ENCODE data around the gene REV1. TPM values are rescaled to one million over a fixed set of nuclear protein-coding genes. Genes with fewer than 3 reads are reported as not detected.
A peak's percentile ranks its signal among the peaks of the same experiment; 100 is the strongest.

Gene REV1
- total RNA-seq, 1 donor from 2014 or later = 52.1 TPM

DNA sequence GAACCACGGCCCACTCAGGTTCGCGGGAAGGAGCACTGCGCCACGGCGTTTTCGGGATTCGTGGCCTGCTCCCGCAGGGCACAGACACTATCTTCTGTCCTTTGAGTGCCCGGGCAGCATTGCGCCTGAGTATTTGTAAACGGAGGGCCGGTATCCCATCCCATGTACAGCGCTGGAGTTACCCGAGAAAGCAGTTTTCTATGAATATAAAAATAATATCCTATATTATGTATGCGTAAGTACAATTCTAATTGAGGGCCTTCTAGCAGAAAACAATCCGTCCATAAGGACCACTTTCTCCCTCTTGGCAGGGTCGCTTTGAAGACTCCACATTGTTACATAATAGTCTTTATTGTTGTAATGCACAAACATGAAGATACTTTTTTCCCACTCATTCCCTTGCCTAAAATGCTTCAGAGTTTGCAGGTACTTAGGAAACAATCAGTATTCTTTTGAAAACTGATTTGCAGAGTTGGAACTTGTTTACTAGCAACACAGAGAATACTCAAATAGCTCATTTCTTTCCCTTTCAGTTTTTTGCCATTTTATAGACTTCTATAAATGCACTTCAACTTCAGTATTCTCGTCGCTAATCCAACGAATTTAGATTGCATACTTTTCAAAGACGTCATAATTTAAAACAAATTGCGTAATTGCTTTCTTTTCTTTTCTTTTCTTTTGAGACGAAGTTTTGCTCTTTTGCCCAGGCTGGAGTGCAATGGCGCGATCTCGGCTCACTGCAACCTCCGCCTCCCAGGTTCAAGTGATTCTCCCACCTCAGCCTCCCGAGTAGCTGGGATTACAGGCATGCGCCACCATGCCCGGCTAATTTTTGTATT lies 1.0 kb upstream of the REV1 start:
- TF ChIP-seq, protein P1, sequence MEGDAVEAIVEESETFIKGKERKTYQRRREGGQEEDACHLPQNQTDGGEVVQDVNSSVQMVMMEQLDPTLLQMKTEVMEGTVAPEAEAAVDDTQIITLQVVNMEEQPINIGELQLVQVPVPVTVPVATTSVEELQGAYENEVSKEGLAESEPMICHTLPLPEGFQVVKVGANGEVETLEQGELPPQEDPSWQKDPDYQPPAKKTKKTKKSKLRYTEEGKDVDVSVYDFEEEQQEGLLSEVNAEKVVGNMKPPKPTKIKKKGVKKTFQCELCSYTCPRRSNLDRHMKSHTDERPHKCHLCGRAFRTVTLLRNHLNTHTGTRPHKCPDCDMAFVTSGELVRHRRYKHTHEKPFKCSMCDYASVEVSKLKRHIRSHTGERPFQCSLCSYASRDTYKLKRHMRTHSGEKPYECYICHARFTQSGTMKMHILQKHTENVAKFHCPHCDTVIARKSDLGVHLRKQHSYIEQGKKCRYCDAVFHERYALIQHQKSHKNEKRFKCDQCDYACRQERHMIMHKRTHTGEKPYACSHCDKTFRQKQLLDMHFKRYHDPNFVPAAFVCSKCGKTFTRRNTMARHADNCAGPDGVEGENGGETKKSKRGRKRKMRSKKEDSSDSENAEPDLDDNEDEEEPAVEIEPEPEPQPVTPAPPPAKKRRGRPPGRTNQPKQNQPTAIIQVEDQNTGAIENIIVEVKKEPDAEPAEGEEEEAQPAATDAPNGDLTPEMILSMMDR (IDR thresholded peaks at IDR 0.05) = no peak
- POLR2A ChIA-PET = interaction anchor here (0.6 to 1.2 kb wide), 4 partner anchors 23 to 336 kb away, joined by 3 to 8 read pairs (median 3); partner anchors contain the start of genes EIF5B, LIPT1, MITD1 and MRPL30
- DNase-seq = no peak
- H3K27me3 Mint-ChIP-seq = no peaks in the 10 kb centered on the region
- peak overlapping the region; percentile 93 for H3K27ac Mint-ChIP-seq
- H3K36me3 Mint-ChIP-seq (ENCODE audit: low read depth) = peaks cover 8% of the 10 kb centered on the region
- H3K4me1 Mint-ChIP-seq = peaks cover 29% of the 10 kb centered on the region
- H3K9me3 Mint-ChIP-seq = no peaks in the 10 kb centered on the region
- CTCF ChIA-PET = interaction anchor here (0.6 to 1.8 kb wide), 7 partner anchors 60 to 842 kb away, joined by 3 to 18 read pairs (median 3); partner anchors contain the start of genes EIF5B and TXNDC9
- no peak for ATAC-seq (ENCODE audit: low read depth)
- intact Hi-C loops (cut with micrococcal nuclease) = loop anchor here (1.0 to 10.0 kb wide), 11 partner anchors 48 to 1829 kb away; partner anchors contain the start of genes ACTR1B, C2orf15, CHST10 and EIF5B
- H3K4me3 Mint-ChIP-seq = peak overlapping the region; percentile 96

DNA sequence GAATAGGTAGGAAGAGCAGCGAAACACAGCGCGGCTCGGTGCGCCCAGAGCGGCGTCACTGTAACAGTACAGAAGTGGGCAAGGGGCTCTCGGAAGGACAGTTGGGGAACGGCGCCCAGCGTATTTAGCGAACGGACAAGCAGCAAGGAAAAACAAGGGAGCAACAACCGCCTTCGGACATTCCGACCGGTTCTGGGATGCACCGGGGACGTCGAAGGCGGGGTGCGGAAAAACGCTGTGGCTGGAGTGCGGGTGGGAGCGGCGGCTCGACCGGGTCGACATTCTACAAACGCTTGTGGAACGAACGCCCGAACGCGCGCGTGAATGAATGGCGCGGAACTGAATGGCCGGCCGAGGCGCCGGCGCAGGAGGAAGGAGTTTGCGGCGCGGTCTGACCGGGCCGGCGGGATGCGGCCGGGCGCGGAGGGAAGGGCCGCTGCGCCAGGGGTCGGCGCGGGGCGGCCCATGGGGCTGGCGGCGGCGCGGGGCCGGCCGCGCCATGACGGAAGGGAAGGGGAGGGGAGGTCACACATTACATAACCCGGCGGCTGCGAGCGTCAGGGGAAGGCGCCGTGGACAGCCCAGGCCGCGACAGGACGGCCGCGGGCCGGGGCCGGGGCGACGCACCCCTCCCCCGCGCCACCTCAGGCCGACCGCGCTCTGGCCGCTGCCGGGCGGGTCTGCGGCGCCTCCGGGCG lies 605 bp downstream of the REV1 start:
- Mint-ChIP-seq H3K27ac (peak overlapping the region; percentile 93), H3K4me1 (peaks cover 36% of the 10 kb centered on the region), H3K27me3 (no peaks in the 10 kb centered on the region), H3K4me3 (peak overlapping the region; percentile 95), H3K36me3 (ENCODE audit: low read depth) (peaks cover 8% of the 10 kb centered on the region), H3K9me3 (no peaks in the 10 kb centered on the region)
- intact Hi-C loops (cut with micrococcal nuclease) = loop anchor here (5.0 kb wide), 1 partner anchor 757 kb away; the partner anchor contains the start of gene MGAT4A
- CTCF ChIA-PET = no interaction called here
- no peak for DNase-seq
- POLR2A ChIA-PET = interaction anchor here (1.2 kb wide), 1 partner anchor 152 kb away, joined by 8 read pairs; the partner anchor contains the start of gene EIF5B
- ATAC-seq (ENCODE audit: low read depth) = peak; percentile 23
- TF ChIP-seq, protein P1 (IDR thresholded peaks at IDR 0.05) = no peak

DNA sequence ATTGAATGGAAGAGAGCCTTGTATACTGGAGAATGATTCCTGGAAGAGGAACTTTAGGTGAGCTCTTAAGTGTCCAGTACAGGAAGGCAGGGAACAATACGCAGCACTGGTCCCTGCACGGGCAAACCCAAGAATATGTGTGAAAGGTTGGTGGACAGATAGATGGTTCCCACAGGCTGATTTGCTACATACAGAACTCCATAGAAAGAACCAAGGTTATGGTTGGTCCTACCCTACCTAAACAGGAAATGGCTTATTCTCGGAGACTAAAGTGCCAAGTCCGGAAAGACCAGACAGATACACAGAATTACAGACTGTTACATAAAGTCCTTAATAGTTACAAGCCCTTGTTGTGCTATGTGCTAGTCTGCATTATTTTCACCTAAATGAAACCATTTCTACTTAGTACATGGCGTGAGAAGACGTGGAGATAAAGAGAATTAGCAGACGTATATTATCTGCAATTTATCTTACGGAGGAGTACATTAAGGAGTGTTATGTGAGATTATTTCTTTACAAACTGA lies 1.2 kb downstream of the REV1 start:
- peaks cover 38% of the 10 kb centered on the region for H3K4me1 Mint-ChIP-seq
- POLR2A ChIA-PET = interaction anchor here (1.1 kb wide), 1 partner anchor 153 kb away, joined by 3 read pairs; the partner anchor contains the start of gene TXNDC9
- intact Hi-C loops (cut with micrococcal nuclease) = loop anchor here (5.0 kb wide), 1 partner anchor 756 kb away; the partner anchor contains the start of gene MGAT4A
- DNase-seq (no peak), ATAC-seq (ENCODE audit: low read depth) (no peak)
- TF ChIP-seq, protein P1 (IDR thresholded peaks at IDR 0.05) = no peak
- CTCF ChIA-PET = no interaction called here
- H3K9me3 Mint-ChIP-seq = no peaks in the 10 kb centered on the region
- no peaks in the 10 kb centered on the region for H3K27me3 Mint-ChIP-seq
- H3K4me3 Mint-ChIP-seq = peak overlapping the region; percentile 95
- peaks cover 8% of the 10 kb centered on the region for H3K36me3 Mint-ChIP-seq (ENCODE audit: low read depth)
- H3K27ac Mint-ChIP-seq = peak overlapping the region; percentile 93

DNA sequence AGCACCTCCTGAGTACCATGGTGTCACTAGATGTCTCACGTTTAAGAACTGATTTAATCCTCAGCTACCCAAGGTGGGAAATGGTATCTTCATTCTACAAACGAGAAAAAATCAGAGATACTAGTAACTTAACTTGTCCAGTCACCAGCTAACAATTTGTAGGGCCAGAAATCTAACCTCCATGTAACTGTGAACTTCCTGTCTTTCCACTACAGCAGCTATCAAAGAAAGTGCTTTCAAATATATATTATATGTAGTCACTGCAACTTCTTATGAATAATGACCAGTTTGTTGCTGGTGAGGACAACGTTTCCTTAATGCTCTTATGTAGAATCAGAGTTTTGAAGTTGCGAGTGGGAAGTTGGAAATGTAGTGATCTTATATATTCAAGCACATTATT lies 1.9 kb downstream of the REV1 start:
- Mint-ChIP-seq H3K4me1 (peaks cover 38% of the 10 kb centered on the region), H3K27me3 (no peaks in the 10 kb centered on the region), H3K9me3 (no peaks in the 10 kb centered on the region), H3K36me3 (ENCODE audit: low read depth) (peaks cover 8% of the 10 kb centered on the region), H3K27ac (no peak overlapping the region), H3K4me3 (no peak overlapping the region)
- ChIA-PET CTCF (no interaction called here), POLR2A (interaction anchor here (0.9 to 1.1 kb wide), 2 partner anchors 152 to 346 kb away, joined by 3 read pairs; partner anchors contain the start of genes C2orf15 and TXNDC9)
- DNase-seq = no peak
- TF ChIP-seq, protein P1 (IDR thresholded peaks at IDR 0.05) = no peak
- intact Hi-C loops (cut with micrococcal nuclease) = loop anchor here (5.0 kb wide), 1 partner anchor 756 kb away; the partner anchor contains the start of gene MGAT4A
- ATAC-seq (ENCODE audit: low read depth) = no peak

All from activated B cell treated with CpG ODN at 0.5 μM for 24 hours (primary cell).